ENCODE data around the gene PHF13.

PHF13 gene

GRCh38 chr1:6603238-6603914, 10.2 kb upstream of the PHF13 start:
- H3K27ac ChIP-seq (ENCODE audit: low read depth, low read length, severe bottlenecking), result peak overlapping the region; percentile 99
- peak overlapping the region; percentile 81 for H3K4me3 ChIP-seq (ENCODE audit: extremely low read depth, insufficient read depth, low read length, poor library complexity, severe bottlenecking)
- peaks cover 11% of the 10 kb centered on the region for H3K36me3 ChIP-seq (ENCODE audit: control insufficient read depth, insufficient read depth, low read length)
- no peaks in the 10 kb centered on the region for H3K9me3 ChIP-seq (ENCODE audit: control insufficient read depth, low read length)
- WGBS, 2 experiments (ENCODE audit: insufficient coverage in 2 of 2), result 1 to 3% methylated on average over 28 to 34 of the region's 36 CpGs
- H3K4me1 ChIP-seq (ENCODE audit: control insufficient read depth, insufficient read depth, low read length, poor library complexity, severe bottlenecking), result peaks cover 15% of the 10 kb centered on the region

GRCh38 chr1:6603915-6604558, 9.5 kb upstream of the PHF13 start:
- peaks cover 15% of the 10 kb centered on the region for H3K4me1 ChIP-seq (ENCODE audit: control insufficient read depth, insufficient read depth, low read length, poor library complexity, severe bottlenecking)
- 7 to 14% methylated on average over 16 to 17 of the region's 19 CpGs for WGBS, 2 experiments (ENCODE audit: insufficient coverage in 2 of 2)
- peak overlapping the region; percentile 81 for H3K4me3 ChIP-seq (ENCODE audit: extremely low read depth, insufficient read depth, low read length, poor library complexity, severe bottlenecking)
- peak overlapping the region; percentile 99 for H3K27ac ChIP-seq (ENCODE audit: low read depth, low read length, severe bottlenecking)
- no peaks in the 10 kb centered on the region for H3K9me3 ChIP-seq (ENCODE audit: control insufficient read depth, low read length)
- H3K36me3 ChIP-seq (ENCODE audit: control insufficient read depth, insufficient read depth, low read length), result peaks cover 4% of the 10 kb centered on the region

GRCh38 chr1:6612641-6613360, 730 bp upstream of the PHF13 start:
- H3K4me1 ChIP-seq (ENCODE audit: control insufficient read depth, insufficient read depth, low read length, poor library complexity, severe bottlenecking), result no peaks in the 10 kb centered on the region
- H3K36me3 ChIP-seq (ENCODE audit: control insufficient read depth, insufficient read depth, low read length), result peaks cover 16% of the 10 kb centered on the region
- H3K4me3 ChIP-seq (ENCODE audit: extremely low read depth, insufficient read depth, low read length, poor library complexity, severe bottlenecking), result peak overlapping the region; percentile 96
- H3K27ac ChIP-seq (ENCODE audit: low read depth, low read length, severe bottlenecking), result peak overlapping the region; percentile 72
- no peaks in the 10 kb centered on the region for H3K9me3 ChIP-seq (ENCODE audit: control insufficient read depth, low read length)
- 1 to 2% methylated on average over 54 to 62 of the region's 67 CpGs for WGBS, 2 experiments (ENCODE audit: insufficient coverage in 2 of 2)

GRCh38 chr1:6614019-6614928, 743 bp downstream of the PHF13 start:
- WGBS, 2 experiments (ENCODE audit: insufficient coverage in 2 of 2), result 0 to 2% methylated on average over 17 to 24 of the region's 117 CpGs
- peak overlapping the region; percentile 64 for H3K27ac ChIP-seq (ENCODE audit: low read depth, low read length, severe bottlenecking)

GRCh38 chr1:6614929-6615785, 1.6 kb downstream of the PHF13 start:
- Histone ChIP-seq H3K4me3 (ENCODE audit: extremely low read depth, insufficient read depth, low read length, poor library complexity, severe bottlenecking) (peak overlapping the region; percentile 96), H3K27ac (ENCODE audit: low read depth, low read length, severe bottlenecking) (peak overlapping the region; percentile 2)

More at GRCh38 chr1:6614019-6614928, 743 bp downstream of the PHF13 start:
- H3K36me3 ChIP-seq (ENCODE audit: control insufficient read depth, insufficient read depth, low read length), result peaks cover 31% of the 10 kb centered on the region
- H3K4me3 ChIP-seq (ENCODE audit: extremely low read depth, insufficient read depth, low read length, poor library complexity, severe bottlenecking), result peak overlapping the region; percentile 96
- no peaks in the 10 kb centered on the region for H3K9me3 ChIP-seq (ENCODE audit: control insufficient read depth, low read length)
- H3K4me1 ChIP-seq (ENCODE audit: control insufficient read depth, insufficient read depth, low read length, poor library complexity, severe bottlenecking), result no peaks in the 10 kb centered on the region

GRCh38 chr1:6619045-6619444, 5.5 kb downstream of the PHF13 start:
- Histone ChIP-seq H3K27ac (ENCODE audit: low read depth, low read length, severe bottlenecking) (no peak overlapping the region), H3K36me3 (ENCODE audit: control insufficient read depth, insufficient read depth, low read length) (peaks cover 78% of the 10 kb centered on the region), H3K4me1 (ENCODE audit: control insufficient read depth, insufficient read depth, low read length, poor library complexity, severe bottlenecking) (peaks cover 20% of the 10 kb centered on the region), H3K4me3 (ENCODE audit: extremely low read depth, insufficient read depth, low read length, poor library complexity, severe bottlenecking) (no peak overlapping the region), H3K9me3 (ENCODE audit: control insufficient read depth, low read length) (no peaks in the 10 kb centered on the region)
- WGBS, 2 experiments (ENCODE audit: insufficient coverage in 2 of 2), result 92 to 100% methylated on average over 2 to 4 of the region's 4 CpGs

More at GRCh38 chr1:6614929-6615785, 1.6 kb downstream of the PHF13 start:
- Histone ChIP-seq H3K9me3 (ENCODE audit: control insufficient read depth, low read length) (no peaks in the 10 kb centered on the region), H3K36me3 (ENCODE audit: control insufficient read depth, insufficient read depth, low read length) (peaks cover 40% of the 10 kb centered on the region), H3K4me1 (ENCODE audit: control insufficient read depth, insufficient read depth, low read length, poor library complexity, severe bottlenecking) (no peaks in the 10 kb centered on the region)
- WGBS, 2 experiments (ENCODE audit: insufficient coverage in 2 of 2), result 1 to 2% methylated on average over 49 to 63 of the region's 82 CpGs

- Histone ChIP-seq H3K4me3 (ENCODE audit: extremely low read depth, insufficient read depth, low read length, poor library complexity, severe bottlenecking) (no peak overlapping the region), H3K4me1 (ENCODE audit: control insufficient read depth, insufficient read depth, low read length, poor library complexity, severe bottlenecking) (peaks cover 23% of the 10 kb centered on the region), H3K36me3 (ENCODE audit: control insufficient read depth, insufficient read depth, low read length) (peaks cover 86% of the 10 kb centered on the region), H3K27ac (ENCODE audit: low read depth, low read length, severe bottlenecking) (no peak overlapping the region), H3K9me3 (ENCODE audit: control insufficient read depth, low read length) (no peaks in the 10 kb centered on the region)
- 93 to 95% methylated on average over 39 to 40 of the region's 41 CpGs for WGBS, 2 experiments (ENCODE audit: insufficient coverage in 2 of 2)
Measured at GRCh38 chr1:6621429-6622391, 8.2 kb downstream of the PHF13 start.

GRCh38 chr1:6622396-6623152, 9.0 kb downstream of the PHF13 start:
- Histone ChIP-seq H3K9me3 (ENCODE audit: control insufficient read depth, low read length) (no peaks in the 10 kb centered on the region), H3K4me3 (ENCODE audit: extremely low read depth, insufficient read depth, low read length, poor library complexity, severe bottlenecking) (no peak overlapping the region), H3K27ac (ENCODE audit: low read depth, low read length, severe bottlenecking) (peak overlapping the region; percentile 25), H3K4me1 (ENCODE audit: control insufficient read depth, insufficient read depth, low read length, poor library complexity, severe bottlenecking) (peaks cover 23% of the 10 kb centered on the region), H3K36me3 (ENCODE audit: control insufficient read depth, insufficient read depth, low read length) (peaks cover 86% of the 10 kb centered on the region)
- 96 to 97% methylated on average over 7 to 8 of the region's 10 CpGs for WGBS, 2 experiments (ENCODE audit: insufficient coverage in 2 of 2)
